ENCODE results near the gene TAF5L. TPM values are rescaled to one million over a fixed set of nuclear protein-coding genes. Genes with fewer than 3 reads are reported as not detected.
"Not testable (repeated sequence)": the region's sequence is repeated elsewhere in the genome, so short reads cannot be mapped to it uniquely, and the experiment has no call there.

Gene TAF5L
- total RNA-seq, 1 donor from 2014 or later = 25.3 TPM

GRCh38 chr1:229599218-229599954, 26.5 kb downstream of the TAF5L start:
- no peak for DNase-seq (ENCODE audit: low spot score)
- Mint-ChIP-seq H3K27me3 (ENCODE audit: unreplicated experiment) (no peaks in the 10 kb centered on the region), H3K4me3 (ENCODE audit: unreplicated experiment) (no peak overlapping the region), H3K9me3 (ENCODE audit: unreplicated experiment) (no peaks in the 10 kb centered on the region), H3K36me3 (ENCODE audit: low read depth, unreplicated experiment) (peaks cover 22% of the 10 kb centered on the region), H3K4me1 (ENCODE audit: unreplicated experiment) (peaks cover 24% of the 10 kb centered on the region), H3K27ac (ENCODE audit: unreplicated experiment) (no peak overlapping the region)
- TF ChIP-seq CTCF (IDR thresholded peaks at IDR 0.05; ENCODE audit: unreplicated experiment) = no peak

- Mint-ChIP-seq H3K36me3 (ENCODE audit: low read depth, unreplicated experiment) (peaks cover 19% of the 10 kb centered on the region), H3K4me3 (ENCODE audit: unreplicated experiment) (no peak overlapping the region), H3K9me3 (ENCODE audit: unreplicated experiment) (no peaks in the 10 kb centered on the region), H3K4me1 (ENCODE audit: unreplicated experiment) (peaks cover 24% of the 10 kb centered on the region), H3K27ac (ENCODE audit: unreplicated experiment) (no peak overlapping the region), H3K27me3 (ENCODE audit: unreplicated experiment) (no peaks in the 10 kb centered on the region)
- TF ChIP-seq CTCF (IDR thresholded peaks at IDR 0.05; ENCODE audit: unreplicated experiment) = no peak
- no peak for DNase-seq (ENCODE audit: low spot score)
Observed at GRCh38 chr1:229597877-229598276, 28.0 kb downstream of the TAF5L start.

- no peak for DNase-seq (ENCODE audit: low spot score)
- no peak overlapping the region for H3K27ac Mint-ChIP-seq (ENCODE audit: unreplicated experiment)
- TF ChIP-seq CTCF (IDR thresholded peaks at IDR 0.05; ENCODE audit: unreplicated experiment) = no peak
Observed at GRCh38 chr1:229596925-229597699, 28.8 kb downstream of the TAF5L start.

GRCh38 chr1:229595876-229596275, 30.0 kb downstream of the TAF5L start:
- H3K27ac Mint-ChIP-seq (ENCODE audit: unreplicated experiment); H3K36me3 Mint-ChIP-seq (ENCODE audit: low read depth, unreplicated experiment); H3K4me1 Mint-ChIP-seq (ENCODE audit: unreplicated experiment); H3K4me3 Mint-ChIP-seq (ENCODE audit: unreplicated experiment); H3K9me3 Mint-ChIP-seq (ENCODE audit: unreplicated experiment); H3K27me3 Mint-ChIP-seq (ENCODE audit: unreplicated experiment); DNase-seq (ENCODE audit: low spot score): not testable (repeated sequence)

More at GRCh38 chr1:229596925-229597699, 28.8 kb downstream of the TAF5L start:
- Mint-ChIP-seq H3K4me1 (ENCODE audit: unreplicated experiment) (peaks cover 17% of the 10 kb centered on the region), H3K27me3 (ENCODE audit: unreplicated experiment) (no peaks in the 10 kb centered on the region), H3K9me3 (ENCODE audit: unreplicated experiment) (no peaks in the 10 kb centered on the region), H3K4me3 (ENCODE audit: unreplicated experiment) (no peak overlapping the region), H3K36me3 (ENCODE audit: low read depth, unreplicated experiment) (peaks cover 12% of the 10 kb centered on the region)

- Mint-ChIP-seq H3K4me3 (ENCODE audit: unreplicated experiment) (peak overlapping the region; percentile 19), H3K27me3 (ENCODE audit: unreplicated experiment) (no peaks in the 10 kb centered on the region), H3K4me1 (ENCODE audit: unreplicated experiment) (no peaks in the 10 kb centered on the region), H3K36me3 (ENCODE audit: low read depth, unreplicated experiment) (peaks cover 4% of the 10 kb centered on the region), H3K27ac (ENCODE audit: unreplicated experiment) (no peak overlapping the region), H3K9me3 (ENCODE audit: unreplicated experiment) (no peaks in the 10 kb centered on the region)
- TF ChIP-seq CTCF (IDR thresholded peaks at IDR 0.05; ENCODE audit: unreplicated experiment) = no peak
- no peak for DNase-seq (ENCODE audit: low spot score)
Observed at GRCh38 chr1:229594227-229595008, 31.5 kb downstream of the TAF5L start.
